Progenitor cell of endocrine pancreas (in vitro differentiated cells): ENCODE data around the gene MTRF1L. TPM values are rescaled to one million over a fixed set of nuclear protein-coding genes. Genes with fewer than 3 reads are reported as not detected.

ENCODE experiments used
- DNase-seq: peaks from one replicate; pipeline ENCODE4 v3.0.0; 2021; ENCODE audit warnings: low spot score; ENCODE audit not compliant: unreplicated experiment
- H3K27ac Mint-ChIP-seq: 2 replicates; pipeline ENCODE4 v1.8.0; 2021; ENCODE audit warnings: mild to moderate bottlenecking, moderate library complexity, mixed read lengths
- H3K27me3 Mint-ChIP-seq: 2 replicates; pipeline ENCODE4 v1.8.0; 2021; ENCODE audit warnings: mixed read lengths
- H3K36me3 Mint-ChIP-seq: 2 replicates; pipeline ENCODE4 v1.8.0; 2022; ENCODE audit warnings: mixed read lengths; ENCODE audit not compliant: insufficient read depth
- H3K4me1 Mint-ChIP-seq: 2 replicates; pipeline ENCODE4 v1.8.0; 2021; ENCODE audit warnings: low read depth, mixed read lengths
- H3K4me3 Mint-ChIP-seq: 2 replicates; pipeline ENCODE4 v1.8.0; 2021; ENCODE audit warnings: low read depth, mild to moderate bottlenecking, moderate library complexity, mixed read lengths
- H3K9me3 Mint-ChIP-seq: 2 replicates; pipeline ENCODE4 v1.8.0; 2021; ENCODE audit warnings: low read depth, mixed read lengths
- total RNA-seq: library from RNA; stranded (reverse); gene quantifications from 2 replicates; pipeline ENCODE4 v1.2.1, GENCODE V29; 2021
- TF ChIP-seq, protein P1 (sequence below): fragments of 200-600 bp; sonication (generic); IDR thresholded peaks from one replicate; pipeline ENCODE4 v1.5.0; 2021; ENCODE audit warnings: antibody characterized with exemption, mild to moderate bottlenecking; ENCODE audit not compliant: unreplicated experiment

The MTRF1L gene
- total RNA-seq, 1 donor from 2014 or later: 17.5 TPM

DNA sequence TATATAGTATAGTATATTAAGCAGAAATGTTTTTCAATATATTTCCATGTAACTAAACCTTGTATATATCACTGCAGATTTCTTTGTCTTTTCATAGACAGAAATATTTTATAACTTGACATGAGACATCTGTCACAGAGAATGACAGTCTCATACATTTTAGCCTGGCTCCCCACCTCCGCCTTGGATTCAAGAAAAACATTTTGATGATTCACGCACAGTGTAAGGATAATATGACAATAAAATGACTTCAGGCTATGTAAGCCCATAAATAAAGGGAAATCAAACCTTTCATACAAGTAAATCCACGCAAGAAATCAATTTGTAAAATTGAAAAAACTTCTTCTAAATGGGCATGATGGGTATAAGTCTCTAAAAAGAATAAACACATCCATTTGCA is 56.0 kb downstream of the MTRF1L start:
- Mint-ChIP-seq H3K27ac (no peak overlapping the region), H3K4me1 (peaks cover 2% of the 10 kb centered on the region), H3K9me3 (no peaks in the 10 kb centered on the region), H3K27me3 (no peaks in the 10 kb centered on the region), H3K4me3 (no peak overlapping the region), H3K36me3 (no peaks in the 10 kb centered on the region)
- DNase-seq: no peak
- TF ChIP-seq, protein P1, sequence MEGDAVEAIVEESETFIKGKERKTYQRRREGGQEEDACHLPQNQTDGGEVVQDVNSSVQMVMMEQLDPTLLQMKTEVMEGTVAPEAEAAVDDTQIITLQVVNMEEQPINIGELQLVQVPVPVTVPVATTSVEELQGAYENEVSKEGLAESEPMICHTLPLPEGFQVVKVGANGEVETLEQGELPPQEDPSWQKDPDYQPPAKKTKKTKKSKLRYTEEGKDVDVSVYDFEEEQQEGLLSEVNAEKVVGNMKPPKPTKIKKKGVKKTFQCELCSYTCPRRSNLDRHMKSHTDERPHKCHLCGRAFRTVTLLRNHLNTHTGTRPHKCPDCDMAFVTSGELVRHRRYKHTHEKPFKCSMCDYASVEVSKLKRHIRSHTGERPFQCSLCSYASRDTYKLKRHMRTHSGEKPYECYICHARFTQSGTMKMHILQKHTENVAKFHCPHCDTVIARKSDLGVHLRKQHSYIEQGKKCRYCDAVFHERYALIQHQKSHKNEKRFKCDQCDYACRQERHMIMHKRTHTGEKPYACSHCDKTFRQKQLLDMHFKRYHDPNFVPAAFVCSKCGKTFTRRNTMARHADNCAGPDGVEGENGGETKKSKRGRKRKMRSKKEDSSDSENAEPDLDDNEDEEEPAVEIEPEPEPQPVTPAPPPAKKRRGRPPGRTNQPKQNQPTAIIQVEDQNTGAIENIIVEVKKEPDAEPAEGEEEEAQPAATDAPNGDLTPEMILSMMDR: no peak

DNA sequence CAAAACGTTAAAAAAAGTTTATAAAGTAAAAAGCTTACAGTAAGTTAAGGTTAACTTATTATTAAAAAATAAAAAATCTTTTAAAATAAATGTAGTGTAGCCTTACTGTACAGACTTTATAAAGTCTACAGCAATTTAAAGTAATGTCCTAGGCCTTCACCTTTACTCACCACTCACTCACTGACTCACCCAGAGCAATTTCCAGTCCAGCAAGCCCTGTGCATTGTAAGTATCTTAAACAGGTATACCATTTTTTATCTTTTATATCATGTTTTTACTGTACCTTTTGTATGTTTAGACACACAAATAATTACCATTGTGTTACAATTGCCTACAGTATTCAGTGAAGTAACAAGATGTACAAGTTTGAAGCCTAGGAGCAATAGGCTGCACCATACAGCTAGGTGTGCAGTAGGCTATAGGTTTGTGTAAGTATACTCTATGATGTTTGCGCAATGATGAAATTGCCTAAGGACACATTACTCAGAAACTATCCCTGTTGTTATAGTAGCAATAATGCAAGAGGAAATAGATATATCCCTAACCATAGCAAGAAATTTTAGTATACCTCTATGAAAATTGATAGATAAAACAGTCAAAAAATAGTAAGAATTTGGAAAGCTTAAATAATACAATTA is 59.1 kb downstream of the MTRF1L start:
- no peak for DNase-seq
- Mint-ChIP-seq H3K9me3 (no peaks in the 10 kb centered on the region), H3K4me1 (peaks cover 2% of the 10 kb centered on the region), H3K27ac (no peak overlapping the region), H3K27me3 (no peaks in the 10 kb centered on the region), H3K36me3 (no peaks in the 10 kb centered on the region), H3K4me3 (no peak overlapping the region)
- TF ChIP-seq, protein P1: no peak

GRCh38 chr6:152942319-152942869 is 60.1 kb downstream of the MTRF1L start:
- Mint-ChIP-seq H3K27me3 (no peaks in the 10 kb centered on the region), H3K4me1 (no peaks in the 10 kb centered on the region), H3K36me3 (no peaks in the 10 kb centered on the region), H3K27ac (no peak overlapping the region), H3K4me3 (no peak overlapping the region), H3K9me3 (no peaks in the 10 kb centered on the region)
- TF ChIP-seq, protein P1: no peak
- DNase-seq: no peak

DNA sequence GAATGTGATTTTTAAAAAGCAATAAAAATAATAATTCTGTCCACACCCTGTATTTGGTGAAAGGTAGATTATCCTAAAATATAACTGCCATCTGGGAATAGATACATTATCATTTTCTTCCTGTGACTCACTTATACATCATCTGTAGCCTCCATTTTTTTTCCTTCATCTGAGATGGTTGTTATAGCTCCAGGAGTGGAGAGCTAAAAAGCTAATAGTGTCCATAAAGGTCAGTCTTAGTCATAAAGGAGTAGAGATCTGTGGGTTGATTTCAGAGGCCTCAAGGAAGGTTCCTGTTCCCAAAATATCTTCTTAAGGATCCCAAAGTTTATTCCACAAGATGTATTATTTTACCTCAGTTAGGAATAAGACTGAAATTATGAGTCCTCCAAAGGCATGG is 60.8 kb downstream of the MTRF1L start:
- no peaks in the 10 kb centered on the region for H3K9me3 Mint-ChIP-seq
- H3K36me3 Mint-ChIP-seq: no peaks in the 10 kb centered on the region
- no peaks in the 10 kb centered on the region for H3K4me1 Mint-ChIP-seq
- no peaks in the 10 kb centered on the region for H3K27me3 Mint-ChIP-seq
- DNase-seq: no peak
- TF ChIP-seq, protein P1: no peak
- H3K27ac Mint-ChIP-seq: no peak overlapping the region
- H3K4me3 Mint-ChIP-seq: no peak overlapping the region

Other genes with a start within 250 kb of the MTRF1L start
- 20.9 and 21.8 TPM in 2 replicates for gene FBXO5, start 19.7 kb downstream of the MTRF1L start, total RNA-seq
- gene RGS17, start 128.6 kb upstream of the MTRF1L start, total RNA-seq: 1.7 and 2.6 TPM in 2 replicates